SHP77 (cell line): ENCODE data around the gene LRRC26.

ENCODE experiments used
- DNase-seq, 2 experiments: peaks; one replicate each; lab custom pipeline; 2025; lab: John Stamatoyannopoulos, UW

LRRC26 gene

DNA sequence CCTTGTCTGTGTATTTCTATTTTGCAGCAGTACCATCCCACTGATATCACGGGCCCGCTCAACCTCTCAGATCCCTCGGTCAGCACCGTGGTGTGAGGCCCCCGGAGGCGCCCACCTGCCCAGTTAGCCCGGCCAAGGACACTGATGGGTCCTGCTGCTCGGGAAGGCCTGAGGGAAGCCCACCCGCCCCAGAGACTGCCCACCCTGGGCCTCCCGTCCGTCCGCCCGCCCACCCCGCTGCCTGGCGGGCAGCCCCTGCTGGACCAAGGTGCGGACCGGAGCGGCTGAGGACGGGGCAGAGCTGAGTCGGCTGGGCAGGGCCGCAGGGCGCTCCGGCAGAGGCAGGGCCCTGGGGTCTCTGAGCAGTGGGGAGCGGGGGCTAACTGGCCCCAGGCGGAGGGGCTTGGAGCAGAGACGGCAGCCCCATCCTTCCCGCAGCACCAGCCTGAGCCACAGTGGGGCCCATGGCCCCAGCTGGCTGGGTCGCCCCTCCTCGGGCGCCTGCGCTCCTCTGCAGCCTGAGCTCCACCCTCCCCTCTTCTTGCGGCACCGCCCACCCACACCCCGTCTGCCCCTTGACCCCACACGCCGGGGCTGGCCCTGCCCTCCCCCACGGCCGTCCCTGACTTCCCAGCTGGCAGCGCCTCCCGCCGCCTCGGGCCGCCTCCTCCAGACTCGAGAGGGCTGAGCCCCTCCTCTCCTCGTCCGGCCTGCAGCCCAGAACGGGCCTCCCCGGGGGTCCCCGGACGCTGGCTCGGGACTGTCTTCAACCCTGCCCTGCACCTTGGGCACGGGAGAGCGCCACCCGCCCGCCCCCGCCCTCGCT, 1.9 kb downstream of the LRRC26 start:
- peak in 1 of 2 experiments; percentile 35 for DNase-seq

- peak in 1 of 2 experiments; percentile 21 for DNase-seq
Observed at GRCh38 chr9:137167277-137167746, 2.5 kb downstream of the LRRC26 start.

DNA sequence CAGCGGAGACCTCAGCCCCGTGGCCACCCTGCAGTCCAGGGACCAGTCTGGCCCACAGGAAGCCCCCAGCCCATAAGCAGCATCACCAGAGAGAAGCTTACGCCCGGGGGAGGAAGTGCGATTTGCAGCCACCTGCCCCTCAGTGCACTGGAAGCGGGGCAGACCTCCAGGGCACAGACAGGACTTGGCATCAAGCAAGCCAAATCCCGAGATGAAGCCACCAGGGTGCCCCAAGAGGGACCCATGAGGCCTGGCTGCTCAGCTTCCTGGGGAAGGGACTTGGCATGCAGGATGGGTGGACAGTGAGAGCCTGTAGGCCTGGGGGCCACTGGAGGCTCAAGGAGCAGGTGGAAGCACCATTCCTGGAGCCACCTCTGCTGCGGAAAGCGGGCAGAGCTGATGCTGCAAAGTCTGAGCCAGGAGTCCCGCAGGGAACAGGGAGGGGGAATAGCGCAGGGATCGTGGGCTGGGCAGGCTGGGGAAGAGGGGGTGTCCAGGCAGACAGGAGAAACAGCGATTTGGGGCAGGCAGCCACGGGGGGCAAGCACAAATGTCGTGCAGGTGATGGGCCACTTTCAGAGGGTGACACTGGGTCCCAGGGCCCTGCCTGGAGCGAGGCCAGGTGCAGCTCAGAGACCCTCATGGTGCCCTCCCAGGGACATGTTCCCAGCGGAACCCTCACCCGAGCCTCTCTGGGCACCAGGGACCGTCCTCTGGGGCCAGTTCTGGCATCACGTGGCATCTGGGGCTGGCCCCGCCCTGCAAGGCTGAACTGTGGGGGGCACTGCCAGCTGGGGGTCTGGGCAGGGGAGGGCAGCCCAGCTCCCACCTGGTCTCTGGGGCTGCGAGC, 3.2 kb downstream of the LRRC26 start:
- DNase-seq = no peak

DNA sequence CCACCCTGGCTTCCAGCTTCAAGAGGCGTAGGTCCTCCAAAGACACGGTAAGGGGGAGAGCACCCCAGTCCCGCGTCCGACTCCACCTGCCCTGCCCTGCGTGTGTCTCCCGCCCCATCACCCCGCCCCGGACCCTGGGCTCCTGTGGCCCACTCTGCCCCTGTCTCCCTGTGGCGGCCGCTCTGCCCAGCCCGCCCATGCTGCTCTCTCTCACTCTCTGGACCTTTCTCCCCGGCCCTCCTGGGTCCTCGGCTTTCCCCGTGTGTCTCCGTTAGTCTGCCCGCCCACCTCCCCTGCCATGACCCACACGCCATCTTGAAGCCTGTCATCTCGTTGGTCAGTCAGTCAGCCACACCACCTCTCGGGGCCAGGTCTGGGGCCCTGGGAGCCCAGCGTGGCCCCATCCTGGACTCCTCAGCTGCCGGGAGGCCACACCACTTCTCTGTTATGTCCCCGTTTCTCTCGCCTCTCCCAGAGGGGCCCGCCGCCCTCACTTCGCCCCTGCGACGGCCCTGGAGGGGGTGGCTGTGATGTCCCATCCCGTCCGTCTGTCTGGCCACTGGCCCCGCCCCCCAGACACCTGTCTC, 4.5 kb downstream of the LRRC26 start:
- DNase-seq = no peak

- no peak for DNase-seq
Observed at GRCh38 chr9:137164370-137165249, 5.2 kb downstream of the LRRC26 start.

- no peak for DNase-seq
Observed at GRCh38 chr9:137163805-137164204, 6.0 kb downstream of the LRRC26 start.

DNA sequence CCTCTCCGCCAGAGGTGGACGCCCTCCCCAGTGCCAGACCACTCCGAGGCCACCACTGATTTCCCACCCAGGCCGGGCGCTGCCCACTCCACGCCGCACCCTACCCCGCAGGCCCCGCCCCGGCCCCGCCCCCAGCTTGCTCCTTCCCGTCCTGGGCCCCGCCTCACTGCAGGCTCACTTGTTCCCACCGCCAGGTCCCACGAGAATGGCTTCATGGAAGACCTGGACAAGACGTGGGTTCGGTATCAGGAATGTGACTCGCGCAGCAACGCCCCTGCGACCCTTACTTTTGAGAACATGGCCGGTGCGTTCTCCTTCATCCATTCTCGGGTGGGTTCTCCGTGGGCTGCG, 6.5 kb downstream of the LRRC26 start:
- peak in 1 of 2 experiments; percentile 28 for DNase-seq

- peak in 1 of 2 experiments; percentile 27 for DNase-seq
Observed at GRCh38 chr9:137162505-137163364, 7.1 kb downstream of the LRRC26 start.

DNA sequence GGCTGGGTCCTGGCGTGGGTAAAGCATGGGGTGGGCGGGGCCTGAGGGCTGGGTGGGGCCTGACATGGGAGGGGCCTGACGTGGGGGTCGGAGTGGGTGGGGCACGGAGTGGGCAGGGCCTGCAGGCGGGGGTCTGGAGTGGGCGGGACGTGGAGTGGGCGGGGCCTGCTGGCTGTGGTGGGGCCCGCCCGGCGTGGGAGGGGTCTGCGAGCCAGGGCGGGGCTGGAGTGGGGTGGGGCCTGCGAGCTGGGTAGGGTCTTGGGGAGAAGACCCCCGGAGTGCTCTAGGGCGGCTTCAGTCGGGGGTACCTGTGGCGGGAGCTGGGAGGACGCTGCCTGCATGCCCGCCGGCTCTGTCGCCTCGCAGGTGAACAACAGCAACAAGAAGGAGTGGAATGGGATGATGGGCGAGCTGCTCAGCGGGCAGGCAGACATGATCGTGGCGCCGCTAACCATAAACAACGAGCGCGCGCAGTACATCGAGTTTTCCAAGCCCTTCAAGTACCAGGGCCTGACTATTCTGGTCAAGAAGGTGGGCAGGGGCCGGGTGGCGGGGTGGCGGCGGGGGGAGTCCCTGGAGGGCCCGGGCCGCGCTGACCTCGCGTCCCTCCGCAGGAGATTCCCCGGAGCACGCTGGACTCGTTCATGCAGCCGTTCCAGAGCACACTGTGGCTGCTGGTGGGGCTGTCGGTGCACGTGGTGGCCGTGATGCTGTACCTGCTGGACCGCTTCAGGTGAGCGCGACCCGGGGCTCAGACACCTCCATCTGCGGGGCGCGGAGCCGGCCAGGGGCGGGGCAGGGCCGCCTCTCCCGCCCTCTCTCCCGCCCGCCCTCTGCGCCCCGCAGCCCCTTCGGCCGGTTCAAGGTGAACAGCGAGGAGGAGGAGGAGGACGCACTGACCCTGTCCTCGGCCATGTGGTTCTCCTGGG, 8.0 kb downstream of the LRRC26 start:
- DNase-seq = no peak

DNA sequence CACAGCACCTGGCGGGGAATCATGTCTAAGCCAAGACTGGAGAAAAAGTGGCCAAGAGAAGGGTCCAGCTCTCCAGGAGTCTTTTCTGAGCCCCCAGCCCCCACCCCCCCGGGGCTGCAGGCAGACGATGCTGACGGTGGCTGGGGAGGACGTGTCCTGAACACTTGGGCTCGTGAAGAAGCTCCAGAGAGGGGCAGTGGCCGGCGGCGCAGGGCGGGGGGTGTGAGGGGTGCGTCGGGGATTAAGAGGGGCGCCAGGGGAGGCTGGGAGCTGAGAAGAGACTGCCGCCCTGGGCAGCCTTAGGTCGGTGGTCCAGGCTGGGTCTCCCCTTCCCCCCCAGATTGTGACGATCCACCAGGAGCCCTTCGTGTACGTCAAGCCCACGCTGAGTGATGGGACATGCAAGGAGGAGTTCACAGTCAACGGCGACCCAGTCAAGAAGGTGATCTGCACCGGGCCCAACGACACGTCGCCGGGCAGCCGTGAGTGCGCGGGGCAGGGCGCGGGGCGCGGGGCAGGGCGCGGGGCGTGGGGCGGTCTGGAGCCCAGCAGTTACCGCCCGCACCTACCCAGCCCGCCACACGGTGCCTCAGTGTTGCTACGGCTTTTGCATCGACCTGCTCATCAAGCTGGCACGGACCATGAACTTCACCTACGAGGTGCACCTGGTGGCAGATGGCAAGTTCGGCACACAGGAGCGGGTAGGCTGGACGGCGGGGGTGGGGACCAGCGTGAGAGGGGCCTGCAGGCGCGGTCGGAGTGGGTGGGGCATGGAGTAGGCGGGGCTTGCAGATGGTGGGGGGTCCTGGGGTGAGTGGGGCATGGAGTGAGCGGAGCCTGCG, 8.9 kb downstream of the LRRC26 start:
- DNase-seq = peak in 1 of 2 experiments; percentile 52

DNA sequence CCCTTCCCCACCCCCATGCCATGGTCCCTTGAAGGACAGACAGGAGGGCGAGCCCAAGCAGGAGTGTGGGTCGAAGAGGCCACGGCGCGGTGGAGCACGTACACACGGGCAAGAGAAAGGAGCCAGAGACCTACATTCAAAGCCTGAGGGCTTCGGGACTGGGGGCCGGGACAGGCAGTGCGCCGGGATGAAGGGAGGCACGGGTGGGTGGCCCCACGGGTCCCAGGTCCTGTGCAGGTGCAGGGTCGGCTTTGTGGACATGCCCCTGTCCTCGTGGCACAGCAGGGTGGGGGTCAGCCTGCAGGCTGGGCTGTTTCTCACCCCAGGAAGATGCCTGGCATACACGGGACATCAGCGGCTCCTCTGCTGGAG, 9.8 kb downstream of the LRRC26 start:
- no peak for DNase-seq

GRCh38 chr9:137159105-137160053, 10.5 kb downstream of the LRRC26 start:
- no peak for DNase-seq

DNA sequence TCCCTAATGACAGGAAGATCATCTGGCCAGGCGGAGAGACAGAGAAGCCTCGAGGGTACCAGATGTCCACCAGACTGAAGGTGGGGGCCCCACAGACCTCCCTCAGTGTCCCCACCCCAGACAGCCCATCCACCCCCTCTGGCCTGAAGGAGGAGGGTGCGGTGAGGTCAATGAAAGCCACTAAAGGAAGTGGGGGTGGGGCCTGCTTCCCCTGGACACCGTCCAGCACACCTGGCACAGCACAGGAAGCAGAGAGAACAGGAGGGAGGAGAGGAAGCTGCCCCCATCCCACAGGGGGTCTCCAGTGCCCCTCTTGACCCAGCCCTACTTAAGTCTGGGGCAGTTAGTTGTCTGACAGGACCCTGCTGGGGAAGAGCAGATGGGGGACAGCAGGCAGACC, 11.2 kb downstream of the LRRC26 start:
- peak in 1 of 2 experiments; percentile 27 for DNase-seq

GRCh38 chr9:137157618-137158415, 12.0 kb downstream of the LRRC26 start:
- no peak for DNase-seq

- no peak for DNase-seq
Observed at GRCh38 chr9:137156567-137157375, 13.1 kb downstream of the LRRC26 start.
